Stimulated activated CD8-positive, alpha-beta memory T cell treated with anti-CD3 and anti-CD28 coated beads, Interleukin-4, amount 100 ng/mL, for 1 hour (primary cell): ENCODE measurements around the gene TEC.
"Not testable (repeated sequence)": the region's sequence is repeated elsewhere in the genome, so short reads cannot be mapped to it uniquely, and the experiment has no call there.

Source experiments
- DNase-seq, 2 donors: peaks; one replicate each; pipeline ENCODE4 v3.0.0-alpha.2; 2020; ENCODE audit warnings: low read depth in 2 of 2, low spot score in 1 of 2

The TEC gene

DNA sequence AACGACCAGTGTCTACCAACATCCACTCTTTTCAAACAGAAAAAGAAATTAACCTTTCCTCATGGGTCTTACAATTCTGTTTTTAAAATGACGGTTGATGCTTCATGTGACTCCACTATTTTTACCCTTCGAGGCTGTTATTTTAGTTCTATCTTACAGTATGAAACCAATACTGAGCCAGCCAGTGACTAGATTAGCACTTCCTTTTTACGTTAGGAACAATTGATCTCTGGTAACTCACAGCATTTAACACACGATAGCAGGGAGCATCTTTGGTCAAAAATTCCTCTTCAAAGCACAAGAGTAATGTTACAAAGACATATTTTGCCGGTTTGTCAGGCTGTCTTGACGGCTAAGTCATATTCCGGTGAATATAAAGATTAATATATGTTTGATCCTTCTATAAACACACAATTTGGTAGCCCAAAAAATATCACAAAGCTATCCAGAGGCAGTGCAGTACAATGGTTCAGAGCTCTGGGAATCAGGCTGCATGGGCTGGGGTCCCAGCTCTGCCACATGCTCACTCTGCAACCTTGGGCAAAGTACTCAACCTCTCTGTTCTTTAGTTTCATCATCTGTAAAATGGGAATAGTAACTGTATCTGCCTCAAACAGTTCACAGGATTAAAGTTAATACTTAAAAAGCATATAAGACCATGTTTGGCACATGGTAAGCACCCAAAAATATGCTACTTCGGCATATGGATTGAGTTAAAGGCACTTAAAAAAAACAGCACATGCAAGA is 72.7 kb downstream of the TEC start:
- no peak for DNase-seq

DNA sequence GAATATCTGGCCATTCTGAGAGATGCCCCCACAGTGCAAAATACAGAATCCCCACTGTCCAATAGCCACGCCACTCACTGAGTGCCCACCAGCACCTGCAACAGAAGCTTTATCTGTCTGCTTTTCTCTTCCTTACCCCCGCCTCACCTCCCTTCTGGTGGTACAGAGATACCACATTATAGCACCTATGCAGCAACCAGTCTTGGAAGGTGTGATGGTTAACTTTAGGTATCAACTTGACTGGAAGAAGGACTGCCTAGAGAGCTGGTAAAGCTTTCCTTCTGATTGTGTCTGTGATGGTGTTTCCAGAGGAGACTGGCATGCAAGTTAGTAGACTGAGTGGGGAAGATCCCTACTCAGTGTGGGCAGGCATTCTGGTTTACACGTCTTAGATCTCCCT is 73.8 kb downstream of the TEC start:
- DNase-seq = no peak

DNA sequence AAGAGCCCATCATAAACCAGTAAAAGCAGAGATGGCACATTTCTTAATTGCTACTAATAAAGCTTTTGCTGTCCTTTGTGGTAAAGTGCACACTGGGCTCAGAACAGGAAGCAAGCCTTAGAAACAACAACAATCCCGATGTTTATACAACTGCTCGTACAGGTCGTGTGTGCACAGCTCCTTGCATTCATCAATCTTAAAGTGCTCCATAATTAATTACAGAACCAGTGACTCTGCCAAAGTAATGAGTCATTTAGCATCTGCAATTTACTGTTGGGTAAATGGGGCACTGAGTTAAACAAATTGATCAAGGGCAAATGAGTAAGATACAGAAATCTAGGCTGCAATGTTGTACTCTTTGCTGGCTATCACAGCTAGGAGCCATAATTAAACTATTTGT is 74.3 kb downstream of the TEC start:
- no peak for DNase-seq

DNA sequence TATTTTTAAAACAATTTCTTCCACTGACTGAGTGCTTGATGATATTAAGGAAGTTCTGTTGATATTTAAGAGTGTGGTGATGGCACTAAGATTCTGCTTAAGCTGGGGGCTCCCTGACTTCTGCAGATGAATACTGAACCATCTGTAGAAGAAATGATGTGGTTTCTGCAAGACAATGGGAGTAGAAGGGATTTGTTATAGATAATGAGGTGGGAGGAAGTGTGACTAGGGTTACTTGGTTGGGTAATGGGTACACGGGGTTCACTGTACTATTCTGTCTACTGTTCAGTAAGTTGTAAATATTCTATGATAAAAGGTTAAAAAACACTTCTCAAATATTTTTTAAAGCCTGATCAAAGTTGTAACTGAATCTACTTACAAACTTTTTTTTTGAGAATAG is 74.7 kb downstream of the TEC start:
- no peak for DNase-seq

DNA sequence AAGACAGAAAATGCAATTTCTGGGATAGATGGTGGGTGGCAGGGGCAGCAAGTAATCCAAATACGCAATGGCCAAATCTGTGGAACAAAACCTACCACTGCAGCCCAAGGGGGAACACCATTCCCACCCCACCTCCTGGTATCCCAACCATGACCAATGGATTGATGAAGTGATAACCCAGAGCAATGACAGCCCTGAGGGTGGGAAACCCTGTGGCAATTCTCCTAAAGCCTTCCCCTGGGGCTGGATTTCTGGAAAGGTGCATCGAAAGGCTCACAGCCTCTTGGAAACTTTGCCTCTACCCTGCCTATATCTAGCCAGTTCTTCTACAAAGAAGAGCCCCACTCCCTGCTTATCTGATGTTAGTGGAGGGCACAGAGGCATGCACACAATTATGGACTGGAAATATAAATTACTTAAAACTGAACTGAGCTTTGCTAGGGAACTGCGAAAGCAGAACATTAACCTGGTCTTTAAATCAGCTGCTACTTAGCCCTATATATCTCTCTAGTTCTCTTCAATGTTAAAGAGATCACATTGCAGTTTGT is 75.6 kb downstream of the TEC start:
- DNase-seq = no peak

DNA sequence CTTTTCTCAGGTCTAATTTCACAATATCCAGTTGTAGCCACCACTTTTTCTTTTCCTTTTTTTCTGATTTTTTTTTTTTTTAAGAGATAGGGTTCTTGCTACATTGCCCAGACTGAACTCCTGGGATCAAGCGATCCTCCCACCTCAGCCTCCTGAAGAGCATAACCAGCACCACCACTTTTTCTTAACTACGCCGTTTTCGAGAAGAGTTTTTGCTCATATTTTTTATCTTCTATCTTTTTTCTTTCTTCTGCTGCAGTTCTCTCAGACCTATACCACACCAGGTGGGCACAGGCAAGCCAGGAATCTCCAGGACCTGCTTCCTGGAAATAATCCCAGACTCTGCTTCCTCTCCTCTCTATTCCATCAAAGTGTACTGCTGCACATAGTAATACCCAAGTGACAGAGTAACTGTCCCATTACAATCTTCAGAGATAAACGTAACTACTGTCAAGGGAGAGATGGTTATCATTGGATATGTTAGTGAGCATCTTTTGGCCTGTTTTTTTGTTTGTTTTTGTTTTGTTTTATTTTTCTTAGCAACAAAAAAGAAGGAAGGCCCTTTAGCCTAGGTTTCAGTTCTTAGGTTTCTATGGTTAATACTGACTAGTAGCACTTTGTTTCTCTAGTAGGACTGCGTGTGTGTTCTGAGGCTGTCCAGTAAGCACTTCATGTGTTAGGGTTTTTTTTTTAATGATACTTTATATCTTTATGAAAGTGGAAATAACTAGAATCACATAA is 76.4 kb downstream of the TEC start:
- no peak for DNase-seq

DNA sequence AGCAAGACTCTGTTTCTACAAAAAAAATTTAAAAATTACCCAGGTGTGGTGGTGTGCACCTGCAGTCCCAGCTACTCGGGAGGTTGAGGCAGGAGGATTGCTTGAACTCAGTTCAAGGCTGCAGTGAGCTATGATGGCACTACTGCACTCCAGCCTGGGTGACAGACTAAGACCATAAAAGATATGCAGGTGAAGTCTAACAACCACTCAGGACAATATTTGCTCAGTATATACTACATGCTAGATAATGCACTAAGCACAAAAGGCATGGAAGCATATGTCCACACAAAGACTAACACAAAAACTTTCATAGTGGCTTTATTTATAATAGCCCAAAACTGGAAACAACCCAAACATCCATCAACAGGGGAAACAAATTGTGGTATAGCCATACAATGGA is 77.9 kb downstream of the TEC start:
- no peak for DNase-seq

DNA sequence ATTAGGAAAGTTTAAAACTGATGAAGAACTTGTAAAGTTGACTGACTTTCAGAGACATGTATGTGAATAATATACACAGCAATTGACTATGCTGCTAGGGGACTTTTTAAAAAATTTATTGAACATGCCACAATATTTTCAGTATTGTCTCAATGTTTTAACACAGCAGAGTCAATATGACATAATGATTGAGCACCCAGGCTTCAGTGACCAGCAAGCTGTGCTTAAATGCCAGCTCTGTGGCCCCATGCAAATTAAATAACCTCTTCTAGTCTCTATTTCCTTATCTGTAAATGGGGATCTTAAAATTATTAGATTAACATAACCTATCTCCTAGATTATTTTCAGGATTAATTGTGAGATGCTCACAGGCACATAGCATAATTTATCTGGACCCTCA is 78.8 kb downstream of the TEC start:
- DNase-seq = no peak

DNA sequence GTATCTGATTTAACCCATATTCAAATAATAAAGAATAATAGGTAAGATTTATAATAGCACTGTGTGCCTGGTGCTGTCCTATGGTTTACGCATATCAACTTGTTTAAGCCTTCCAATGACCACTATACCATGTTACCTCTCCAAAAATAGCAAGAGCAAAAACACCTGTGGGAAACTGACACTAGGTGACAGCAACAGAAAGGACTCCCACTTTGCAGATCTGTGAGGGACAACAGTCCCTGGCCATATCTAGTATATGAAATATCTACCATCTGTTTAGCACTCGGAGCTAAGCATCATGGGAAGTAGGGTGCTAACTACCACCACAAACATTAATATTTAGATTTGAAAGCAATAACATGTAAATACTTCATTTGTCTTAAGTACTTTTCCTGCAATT is 79.9 kb downstream of the TEC start:
- DNase-seq = no peak

DNA sequence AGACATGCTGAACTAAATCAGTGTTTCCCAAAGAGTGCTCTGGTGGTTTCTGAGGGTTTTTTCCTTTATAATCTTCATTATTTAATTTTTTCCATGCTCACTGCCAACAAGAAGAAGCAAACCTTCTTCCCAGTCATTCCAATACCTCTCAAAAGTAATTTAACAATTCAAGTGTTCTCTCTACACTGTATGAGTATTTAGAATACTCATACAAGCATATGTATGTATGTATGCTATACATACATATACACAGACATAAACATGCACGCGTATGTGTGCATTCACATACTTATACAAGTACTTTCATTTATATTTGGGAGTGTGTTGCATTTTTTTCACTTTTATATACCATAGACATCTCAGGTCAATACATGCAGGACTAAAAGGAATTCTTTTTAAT is 81.2 kb downstream of the TEC start:
- DNase-seq = no peak

DNA sequence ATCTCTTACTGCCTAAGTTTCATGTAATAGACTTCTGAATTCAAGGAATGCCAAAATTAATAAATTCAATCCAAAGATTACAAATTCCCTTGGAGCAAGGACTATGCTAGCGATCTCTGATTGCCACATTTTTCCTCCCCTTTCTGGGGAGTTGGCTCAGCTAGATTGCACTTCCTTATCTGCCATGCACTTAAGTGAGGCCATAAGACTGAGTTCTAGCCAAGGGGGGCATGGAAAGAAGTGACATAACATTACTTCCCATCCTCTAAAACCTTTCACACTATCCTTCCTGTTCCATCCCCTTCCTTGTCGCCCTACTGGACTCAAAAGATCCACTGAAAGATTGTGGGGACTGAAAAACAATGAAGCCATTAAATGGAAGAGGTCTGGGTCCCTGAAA is 81.8 kb downstream of the TEC start:
- no peak for DNase-seq

DNA sequence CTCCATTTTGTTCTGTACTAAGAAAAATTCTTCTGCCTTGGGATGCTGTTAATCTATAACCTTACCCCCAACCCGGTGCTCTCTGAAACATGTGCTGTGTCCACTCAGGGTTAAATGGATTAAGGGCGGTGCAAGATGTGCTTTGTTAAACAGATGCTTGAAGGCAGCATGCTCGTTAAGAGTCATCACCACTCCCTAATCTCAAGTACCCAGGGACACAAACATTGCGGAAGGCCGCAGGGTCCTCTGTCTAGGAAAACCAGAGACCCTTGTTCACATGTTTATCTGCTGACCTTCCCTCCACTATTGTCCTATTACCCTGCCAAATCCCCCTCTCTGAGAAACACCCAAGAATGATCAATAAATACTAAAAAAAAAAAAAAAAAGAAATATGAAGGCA is 82.6 kb downstream of the TEC start:
- not testable (repeated sequence) for DNase-seq

DNA sequence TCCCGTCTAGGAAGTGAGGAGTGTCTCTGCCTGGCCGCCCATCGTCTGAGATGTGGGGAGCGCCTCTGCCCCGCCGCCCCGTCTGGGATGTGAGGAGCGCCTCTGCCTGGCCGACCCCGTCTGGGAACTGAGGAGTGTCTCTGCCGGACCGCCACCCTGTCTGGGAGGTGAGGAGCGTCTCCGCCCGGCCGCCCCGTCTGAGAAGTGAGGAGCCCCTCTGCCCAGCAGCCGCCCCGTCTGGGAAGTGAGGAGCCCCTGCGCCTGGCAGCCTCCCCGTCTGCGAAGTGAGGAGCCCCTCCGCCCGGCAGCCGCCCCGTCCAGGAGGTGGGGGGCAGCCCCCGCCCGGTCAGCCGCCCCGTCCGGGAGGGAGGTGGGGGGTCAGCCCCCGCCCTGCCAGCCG is 83.2 kb downstream of the TEC start:
- DNase-seq = not testable (repeated sequence)

DNA sequence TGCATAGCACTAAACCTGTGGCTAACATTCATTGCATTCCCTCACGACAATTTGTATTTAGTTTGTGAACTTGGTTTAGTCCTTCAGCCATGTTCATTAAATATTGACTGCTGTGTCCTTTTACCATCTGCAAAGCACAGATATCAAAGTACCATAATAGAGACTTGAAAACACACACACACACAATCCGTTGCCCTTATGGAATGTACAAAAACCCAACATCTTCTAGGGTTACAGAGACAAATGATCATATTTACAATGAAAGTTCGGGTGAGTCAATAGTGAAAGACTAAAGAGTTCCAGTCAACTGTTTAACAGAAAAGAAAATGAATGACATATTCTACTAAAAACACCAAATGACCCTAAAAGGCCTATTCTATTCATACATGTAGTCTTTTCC is 84.8 kb downstream of the TEC start:
- DNase-seq = no peak

DNA sequence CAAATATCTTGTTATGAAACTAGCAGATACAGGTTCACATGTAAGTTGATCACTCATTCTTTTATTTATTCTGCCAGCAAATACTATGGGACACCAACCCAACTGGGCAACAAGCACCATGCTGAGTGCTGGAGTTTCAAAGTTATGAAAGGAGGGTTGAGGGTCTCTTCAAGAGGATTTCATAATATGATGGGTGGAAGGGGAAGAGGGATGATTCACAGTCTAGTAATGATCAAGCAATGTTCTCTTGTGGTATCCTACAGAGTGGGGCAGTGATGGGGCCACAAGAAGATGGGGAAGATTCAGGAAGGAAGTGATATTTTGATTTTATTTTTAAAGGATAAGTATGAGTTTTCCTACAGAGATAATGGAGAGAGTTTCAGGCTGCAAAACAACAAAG is 89.4 kb downstream of the TEC start:
- no peak for DNase-seq

DNA sequence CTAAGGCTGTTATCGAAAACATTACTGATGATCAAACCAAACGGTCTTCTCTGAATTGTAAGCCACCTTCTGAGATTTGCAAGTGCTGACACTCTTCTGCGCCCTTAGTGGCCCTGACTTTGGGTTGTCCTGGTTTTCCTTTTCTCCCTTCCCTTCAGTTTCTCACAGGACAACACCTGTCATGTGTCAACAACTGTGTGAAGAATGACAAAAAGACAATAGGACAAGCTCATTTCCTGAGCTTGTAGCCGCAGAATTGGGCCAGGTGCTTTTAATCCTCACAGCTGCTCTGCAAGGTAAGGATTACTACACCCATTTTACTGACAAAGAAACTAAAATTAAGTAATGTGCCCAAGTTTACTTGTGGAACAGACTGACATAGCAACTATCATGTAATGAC is 90.7 kb downstream of the TEC start:
- DNase-seq = no peak

DNA sequence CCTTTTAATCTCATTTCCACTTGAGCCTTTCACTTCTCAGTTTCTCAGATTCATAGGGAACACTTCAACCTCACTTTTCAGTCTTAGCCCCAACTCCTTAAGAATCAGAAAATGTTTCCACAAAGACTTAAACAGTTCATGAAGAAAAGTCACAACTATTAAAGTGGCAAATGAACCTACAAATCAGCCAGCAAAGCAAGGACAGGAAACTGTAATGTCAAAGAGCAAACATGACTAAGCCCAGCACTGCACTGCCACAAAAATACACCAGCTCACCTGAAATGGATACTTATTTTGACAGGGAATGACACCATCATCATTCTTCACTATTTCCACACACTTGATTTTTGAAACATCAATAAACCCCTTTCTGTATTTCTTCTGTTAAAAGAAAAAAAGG is 93.8 kb downstream of the TEC start:
- DNase-seq = no peak

DNA sequence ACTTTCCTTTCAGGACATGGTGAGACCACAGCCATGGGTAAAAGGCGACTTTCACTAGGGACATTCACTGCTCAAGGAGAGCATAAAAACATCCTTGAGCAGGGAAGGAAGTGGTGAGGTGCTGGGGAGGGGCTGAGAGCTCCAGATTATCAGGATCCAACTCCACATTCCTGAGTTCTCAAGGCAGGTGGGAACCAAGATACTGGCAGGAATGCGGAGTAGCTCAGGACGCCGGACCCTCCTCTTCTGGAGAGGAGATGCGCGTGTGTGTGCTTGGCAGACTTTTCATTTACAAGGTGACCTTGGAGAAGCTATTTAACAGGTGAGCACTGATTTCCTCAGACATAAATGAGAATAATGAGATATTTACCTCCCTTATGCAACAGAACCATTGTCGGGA is 94.3 kb downstream of the TEC start:
- DNase-seq = no peak

DNA sequence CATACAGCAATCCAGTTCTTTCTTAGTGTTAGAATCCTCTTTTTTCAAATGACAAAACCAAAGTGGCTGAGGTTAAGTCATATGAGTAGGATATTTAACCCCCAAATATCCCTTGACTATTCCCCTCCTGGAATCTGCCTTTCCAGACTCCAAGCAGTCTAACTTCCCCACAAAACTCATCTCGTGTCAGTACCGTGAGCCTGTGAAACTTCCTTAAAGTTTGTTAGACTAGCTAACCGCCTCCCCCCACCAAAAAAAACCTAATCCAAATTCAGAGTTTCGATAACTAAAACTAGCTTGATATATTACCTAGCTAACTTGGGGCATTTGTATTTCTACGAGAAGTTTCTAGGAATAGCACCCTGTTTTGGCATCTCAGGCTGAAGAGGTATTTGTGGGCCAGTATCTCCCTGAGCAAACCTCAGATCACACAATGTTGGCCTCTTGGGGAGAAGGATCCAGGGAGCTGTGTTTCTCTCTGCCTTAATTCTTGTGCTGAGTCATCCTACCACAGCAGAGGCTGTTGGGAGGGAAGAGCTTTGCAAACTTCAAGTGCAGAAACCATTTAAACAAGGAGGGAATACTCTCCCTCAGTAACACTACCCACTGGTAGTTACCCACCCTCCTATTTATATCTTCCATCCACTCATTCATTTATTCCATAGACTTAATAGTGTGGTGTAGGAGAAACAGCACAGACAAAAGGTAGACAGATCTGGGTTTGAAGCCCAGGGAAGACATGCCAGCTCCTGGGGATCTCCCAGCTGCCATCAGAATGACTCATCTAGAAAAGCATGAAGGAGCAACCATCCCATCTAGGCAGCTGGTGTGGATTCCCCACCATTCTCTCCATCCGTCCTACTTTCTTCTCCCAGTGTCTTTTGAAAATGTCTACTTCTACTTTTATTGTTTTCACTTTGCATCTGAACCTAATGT is 96.3 kb downstream of the TEC start:
- DNase-seq = no peak

DNA sequence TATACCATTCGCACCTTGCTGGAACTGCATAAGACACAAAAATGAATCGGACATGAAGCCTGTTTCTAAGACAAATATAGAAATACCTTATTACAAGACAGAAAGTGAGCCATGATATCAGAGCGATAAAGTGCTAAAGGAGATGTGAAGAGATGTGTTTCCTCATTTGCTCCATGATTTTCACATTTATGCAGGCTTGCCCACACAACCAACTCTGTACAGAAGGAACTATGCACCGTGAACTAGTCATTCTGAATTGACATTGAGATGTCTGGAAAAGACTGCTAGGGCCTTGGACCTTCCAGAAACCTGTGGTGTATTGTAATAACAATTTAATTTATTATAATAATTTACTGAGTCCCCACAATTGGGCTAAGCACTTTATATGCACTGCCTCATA is 97.0 kb downstream of the TEC start:
- DNase-seq = no peak

DNA sequence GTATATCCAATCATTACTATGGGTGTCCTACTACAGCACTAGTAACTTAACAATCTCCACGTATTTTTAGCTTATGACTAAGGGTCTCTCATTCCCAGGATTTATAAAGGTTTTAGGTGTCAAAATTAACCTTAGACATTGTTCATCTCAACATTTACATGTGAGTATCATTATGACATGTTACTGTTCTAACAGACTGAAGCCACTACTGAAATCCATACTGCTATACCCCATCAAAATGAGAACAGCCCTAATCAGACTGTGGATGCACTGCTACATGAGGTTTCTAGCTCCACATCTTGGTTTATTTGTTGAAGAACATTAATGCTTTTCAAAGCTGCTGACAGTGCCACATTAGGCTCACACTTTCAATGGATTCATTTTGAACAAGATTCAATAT is 100.0 kb downstream of the TEC start:
- no peak for DNase-seq
